Activated effector memory CD4-positive, alpha-beta T cell treated with Interleukin-2 at 50 U/mL for 16 hours (primary cell): ENCODE measurements around the gene PPP1R1B.

Experiments
- DNase-seq: peaks from one replicate; pipeline ENCODE4 v3.0.0-alpha.2; 2020

Gene PPP1R1B

DNA sequence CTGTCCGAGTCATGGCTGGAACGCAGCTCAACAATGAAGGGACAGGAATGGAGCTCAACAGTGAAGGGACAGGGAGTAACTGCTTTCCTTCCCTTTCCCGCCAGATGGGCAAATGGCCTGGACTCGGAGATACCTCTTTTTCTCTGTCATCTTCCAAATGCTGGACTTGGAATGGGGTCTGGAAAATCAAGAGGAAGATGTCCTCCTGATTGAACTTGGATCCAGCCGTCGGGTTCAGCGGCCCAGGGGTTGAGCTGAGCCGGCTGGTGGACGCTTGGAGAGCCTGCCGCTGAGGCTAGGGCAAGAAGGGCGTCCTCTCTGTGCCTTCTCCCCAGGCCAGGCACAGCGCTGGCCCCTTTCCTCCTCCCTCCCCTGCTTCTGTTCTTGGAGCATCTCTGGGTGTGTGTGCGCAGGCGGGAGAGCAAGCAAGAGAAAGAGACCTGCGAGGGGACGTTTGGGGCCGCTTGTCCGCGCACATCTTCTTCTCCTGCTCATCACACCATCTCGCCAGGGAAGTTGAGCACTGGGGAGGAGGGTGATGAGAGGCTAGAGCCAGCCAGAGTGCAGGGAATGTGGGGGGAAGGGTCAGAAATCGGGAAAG lies 25.7 kb upstream of the PPP1R1B start:
- no peak for DNase-seq

- DNase-seq = no peak
Measured at GRCh38 chr17:39601758-39602532, 24.8 kb upstream of the PPP1R1B start.

DNA sequence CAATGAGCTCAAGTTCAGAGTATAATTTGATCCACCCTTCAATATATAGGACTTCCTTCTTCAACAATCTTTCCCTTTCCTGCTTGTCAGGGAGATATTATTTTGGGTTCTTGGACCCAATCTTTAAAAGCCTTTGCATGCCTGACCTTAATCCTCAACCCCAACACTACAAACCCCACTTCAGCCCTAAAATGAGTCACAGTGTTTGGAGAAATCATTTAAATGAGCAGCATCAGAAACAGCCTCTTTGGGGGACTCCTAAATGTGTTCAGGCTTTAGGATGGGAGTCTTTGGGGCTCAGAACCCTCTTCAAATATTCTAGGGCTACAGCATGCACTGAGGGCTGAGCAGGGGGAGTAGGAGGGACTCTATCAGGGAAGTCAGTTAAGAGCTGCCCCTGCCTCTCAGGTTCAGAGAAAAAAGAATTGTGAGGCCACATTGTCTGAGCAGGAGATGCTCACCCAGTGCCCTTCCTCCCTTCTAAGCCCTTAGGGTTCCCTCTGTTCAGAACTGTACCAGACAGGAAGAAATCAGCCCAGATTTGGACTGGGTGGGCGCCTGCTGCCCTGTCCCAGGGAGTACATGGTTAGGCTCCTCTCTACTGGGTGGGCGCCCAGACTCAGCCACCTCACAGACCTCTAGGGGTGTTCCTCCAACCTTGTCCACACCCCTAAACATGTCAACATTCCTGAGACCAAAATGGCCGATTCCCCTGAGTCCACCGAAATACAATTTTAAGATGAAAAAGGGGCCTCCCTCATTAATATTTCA lies 24.0 kb upstream of the PPP1R1B start:
- DNase-seq = no peak

DNA sequence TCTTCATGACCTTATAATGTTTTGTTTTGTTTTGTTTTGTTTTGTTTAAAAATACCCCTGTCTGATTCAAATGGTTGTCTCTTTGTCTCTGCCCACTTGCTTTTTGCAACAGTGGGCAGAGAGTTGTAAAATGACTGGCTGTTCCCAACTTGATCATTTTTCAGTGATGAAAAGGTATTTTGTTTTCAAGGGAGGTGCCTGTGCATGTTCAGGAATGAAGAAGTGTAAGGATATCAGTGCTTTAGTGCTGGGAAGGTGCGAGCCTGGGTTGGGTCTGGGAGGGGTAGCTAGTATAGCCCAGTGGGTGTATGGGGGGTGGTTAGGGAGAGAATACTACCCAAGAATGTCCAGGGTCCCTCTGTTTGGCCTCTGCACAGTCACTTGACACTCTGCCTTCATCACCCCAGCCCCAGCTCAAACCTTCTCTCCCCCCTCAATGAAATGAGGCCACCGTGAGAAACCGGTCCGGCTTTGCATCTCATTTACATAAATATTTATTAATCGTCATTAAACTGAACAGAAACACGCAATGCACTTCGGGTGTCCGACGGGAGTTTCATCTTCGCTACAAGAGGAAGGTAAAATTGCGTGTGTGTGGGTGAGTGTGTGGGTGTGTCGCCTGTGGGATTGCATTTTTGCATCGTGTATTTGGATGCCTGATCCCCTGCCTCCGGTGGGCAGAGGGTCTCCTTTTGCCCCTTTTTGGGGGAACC lies 23.3 kb upstream of the PPP1R1B start:
- no peak for DNase-seq

DNA sequence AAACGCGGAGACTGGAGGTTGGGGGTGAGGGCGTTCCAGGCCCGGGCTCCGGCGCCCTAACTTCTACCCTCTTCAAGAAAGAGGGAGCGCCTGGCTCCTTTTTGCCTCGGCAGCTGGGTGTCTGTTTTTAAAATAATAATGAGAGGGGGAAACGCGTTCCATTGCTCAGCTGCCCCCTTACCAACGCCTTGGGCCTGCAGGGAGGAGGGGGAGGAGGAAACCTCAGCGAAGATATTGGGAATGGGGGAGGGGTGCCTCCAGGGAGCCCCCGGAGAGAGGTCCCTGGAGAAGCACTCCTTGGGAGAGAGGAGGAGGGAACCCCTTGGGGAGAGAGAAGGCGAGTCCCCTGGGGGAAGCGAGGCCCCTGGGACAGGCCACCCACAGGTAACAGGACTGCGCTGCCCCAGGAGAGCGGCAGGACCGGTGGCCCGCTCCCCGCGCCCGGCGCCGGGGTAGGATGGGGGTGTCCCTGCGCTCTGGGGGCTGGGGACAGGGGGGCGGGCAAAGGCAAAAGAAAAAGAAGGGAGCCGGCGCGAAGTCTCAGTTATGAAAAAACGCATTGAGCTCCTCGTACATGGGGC lies 21.8 kb upstream of the PPP1R1B start:
- DNase-seq = no peak

DNA sequence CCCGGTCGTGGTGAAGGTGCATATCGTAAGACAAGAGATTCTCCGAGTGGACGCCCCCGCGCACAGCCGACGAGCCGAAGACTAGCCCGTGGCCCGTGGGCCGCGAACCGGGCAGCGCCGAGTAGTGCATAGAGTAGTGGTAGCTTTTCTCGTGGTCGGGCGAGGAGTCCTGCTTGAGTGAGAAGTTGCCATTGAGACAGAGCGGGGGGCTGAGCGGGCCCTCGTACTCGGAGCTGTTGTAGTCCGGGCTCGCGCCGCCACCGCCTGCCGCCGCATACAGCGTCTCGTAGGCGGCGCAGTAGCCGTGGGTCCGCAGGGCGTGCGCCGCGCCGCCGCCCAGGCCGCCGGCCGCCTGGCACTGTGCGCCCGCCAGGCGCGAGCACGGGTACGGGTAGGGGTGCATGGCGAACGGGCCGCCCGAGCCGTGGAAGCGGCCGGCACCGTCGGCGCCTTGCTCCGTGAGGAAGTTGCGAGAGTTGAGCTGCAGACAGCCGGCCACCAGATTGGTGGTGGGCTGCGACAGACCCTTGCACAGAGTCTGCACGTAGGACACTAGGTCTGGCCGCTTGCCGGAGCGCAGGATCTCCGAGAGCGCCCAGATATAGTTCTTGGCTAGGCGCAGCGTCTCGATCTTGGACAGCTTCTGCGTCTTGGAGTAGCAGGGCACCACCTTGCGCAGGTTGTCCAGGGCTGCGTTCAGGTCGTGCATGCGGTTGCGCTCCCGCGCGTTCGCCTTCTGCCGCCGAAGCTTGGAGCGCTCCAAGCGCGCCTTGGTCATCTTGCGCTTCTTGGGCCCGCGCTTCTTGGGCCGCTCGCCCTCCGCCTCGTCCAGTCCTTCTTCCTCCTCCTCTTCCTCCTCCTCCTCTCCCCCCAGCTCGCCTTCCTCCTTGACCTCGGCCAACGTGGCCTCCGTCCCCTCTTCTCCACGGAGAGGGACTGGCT lies 21.0 kb upstream of the PPP1R1B start:
- DNase-seq = no peak

GRCh38 chr17:39606434-39607056 lies 20.2 kb upstream of the PPP1R1B start:
- no peak for DNase-seq

DNA sequence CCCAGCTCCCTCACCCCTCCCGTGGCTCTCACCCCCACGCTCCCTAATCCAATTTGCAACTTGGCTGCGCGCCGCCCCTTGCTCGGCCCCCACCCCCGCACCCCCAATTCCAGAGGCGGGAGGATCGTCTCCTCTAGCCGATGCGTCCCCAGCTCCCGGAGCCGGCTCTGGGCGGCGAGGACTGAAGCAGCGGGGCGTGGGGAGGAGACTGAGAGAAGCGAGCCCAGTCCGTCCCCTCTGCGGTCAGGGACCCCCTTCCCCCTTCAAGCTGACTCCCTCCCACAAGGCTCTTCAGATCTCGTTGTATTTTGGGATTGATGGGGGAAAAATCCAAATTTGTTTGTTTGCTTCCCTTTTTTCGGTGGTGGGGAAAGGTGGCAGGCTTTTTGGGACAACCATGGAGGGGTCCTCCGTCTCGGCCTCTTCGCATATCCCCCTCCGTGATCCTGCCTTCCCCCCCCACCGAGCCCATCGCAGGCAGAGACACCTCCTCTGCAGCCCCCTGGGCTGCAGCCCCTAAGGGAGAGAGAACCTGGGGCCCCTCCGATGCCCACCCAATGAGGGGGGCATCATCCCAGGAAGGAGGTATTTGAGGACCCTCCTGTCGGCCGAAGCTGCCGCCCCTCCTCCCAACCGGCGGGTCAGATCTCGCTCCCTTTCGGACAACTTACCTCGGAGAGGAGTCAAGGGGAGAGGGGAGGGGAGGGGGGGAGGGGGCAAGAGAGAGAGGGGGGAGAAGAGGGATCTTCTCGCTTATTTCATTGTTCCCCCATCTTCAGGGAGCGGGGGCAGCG lies 19.5 kb upstream of the PPP1R1B start:
- no peak for DNase-seq

DNA sequence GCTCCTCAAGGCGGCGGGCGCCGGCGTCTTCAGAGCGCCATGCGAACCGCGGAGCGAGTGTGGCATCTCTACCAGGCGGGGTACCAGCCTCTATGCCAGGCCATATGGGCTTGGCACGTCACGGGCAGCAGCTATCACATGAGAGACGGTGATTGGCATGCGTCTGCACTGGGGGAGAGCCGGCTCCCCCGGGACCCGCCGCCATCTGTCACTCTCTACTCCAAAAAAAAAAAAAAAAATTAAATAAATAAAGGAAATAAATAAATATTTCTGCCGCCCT lies 19.0 kb upstream of the PPP1R1B start, which contains the start of gene NEUROD2:
NEUROD2 (minus strand) TSS at position 70 of the 280 bp plus-strand sequence. CDS start 1,321 bp downstream, outside the sequence.
- no peak for DNase-seq

- DNase-seq = no peak
Measured at GRCh38 chr17:39608142-39608981, 18.4 kb upstream of the PPP1R1B start.

DNA sequence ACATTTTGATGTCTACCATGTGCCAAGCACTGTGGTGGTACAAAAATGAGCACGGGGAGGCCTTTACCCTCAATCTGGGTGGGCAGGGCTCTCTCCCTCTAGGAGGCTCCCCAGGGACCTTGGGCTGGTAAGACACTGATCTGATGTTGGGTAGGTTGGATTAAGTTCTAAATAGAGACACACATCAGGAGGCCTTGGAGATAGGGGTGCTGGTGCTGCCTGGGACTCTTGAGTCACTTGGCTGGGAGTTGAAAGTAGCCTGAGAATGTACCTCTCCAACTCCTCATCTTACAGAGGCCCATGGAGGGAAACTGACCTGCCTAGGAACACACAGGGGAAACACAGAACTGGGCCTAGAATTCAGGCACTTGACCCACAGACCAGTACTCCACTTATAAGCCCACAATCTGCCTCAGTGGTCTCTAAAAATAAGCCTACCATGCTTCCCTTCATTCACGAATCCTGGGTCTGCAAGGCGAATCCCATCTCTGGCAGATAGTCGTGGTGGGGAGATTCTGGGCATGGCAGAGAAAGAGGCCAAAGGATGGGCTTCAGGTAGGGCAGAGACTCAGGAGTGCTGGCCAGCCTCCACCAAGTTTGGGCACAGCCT lies 17.2 kb upstream of the PPP1R1B start:
- DNase-seq = no peak

DNA sequence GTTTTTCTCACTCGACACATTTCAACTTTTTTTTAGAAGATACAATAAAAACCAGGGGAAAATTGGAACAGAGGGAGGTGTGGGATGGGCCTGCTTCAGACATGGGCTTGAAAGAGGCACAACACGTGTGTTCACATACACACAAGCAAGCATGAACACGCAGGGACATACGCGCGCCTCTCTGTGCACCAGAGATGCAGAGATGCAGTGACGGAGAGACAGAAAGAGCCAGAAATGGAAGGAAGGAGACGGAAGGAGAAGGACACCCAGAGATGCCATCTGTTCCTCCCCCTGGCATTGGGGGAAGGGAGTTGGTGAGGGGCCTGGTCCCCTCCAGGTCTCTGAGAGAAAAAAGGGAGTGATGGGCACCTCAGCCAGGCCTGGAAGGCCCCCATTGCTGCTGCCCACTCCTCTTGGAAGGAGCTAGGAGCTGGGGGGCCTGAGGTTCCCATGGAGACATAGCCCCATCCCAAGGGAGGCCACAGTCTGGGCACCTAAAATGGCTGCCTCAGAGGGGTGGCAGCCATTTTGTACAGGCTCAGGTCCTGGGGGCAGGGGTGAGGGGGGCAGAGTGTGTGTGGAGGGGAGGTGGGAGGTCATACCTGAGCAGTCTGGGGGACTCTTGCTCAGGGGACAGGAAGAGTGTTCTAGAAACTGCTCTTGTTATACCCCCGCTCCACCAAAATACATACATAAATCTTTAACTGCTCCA lies 15.2 kb upstream of the PPP1R1B start:
- no peak for DNase-seq

- no peak for DNase-seq
Measured at GRCh38 chr17:39612291-39612894, 14.4 kb upstream of the PPP1R1B start.

DNA sequence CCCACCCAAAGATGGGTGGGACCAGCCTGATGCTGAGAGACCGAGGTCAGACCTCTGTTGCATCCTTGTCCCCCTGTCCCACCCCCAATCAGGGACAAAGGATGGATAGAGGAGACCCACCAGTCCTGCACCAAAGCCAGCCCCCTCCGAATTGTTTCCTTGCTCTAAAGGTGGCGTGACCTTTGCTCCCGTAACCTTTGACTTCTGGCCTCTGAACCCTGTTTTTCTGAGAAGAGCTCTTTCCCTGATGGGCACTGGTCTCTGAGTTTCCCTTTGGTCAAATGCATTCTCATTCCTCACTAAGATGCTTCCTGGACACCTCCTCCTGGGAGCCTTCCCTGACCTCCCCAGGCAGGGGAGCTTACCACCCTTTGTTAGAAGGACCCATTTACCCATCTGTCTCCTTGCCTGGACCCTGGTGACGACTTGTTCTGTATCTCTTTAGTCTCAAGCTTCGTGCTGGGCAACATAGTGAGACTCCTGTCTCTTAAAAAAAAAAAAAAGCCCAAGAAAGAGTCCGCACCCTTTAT lies 13.8 kb upstream of the PPP1R1B start:
- no peak for DNase-seq

DNA sequence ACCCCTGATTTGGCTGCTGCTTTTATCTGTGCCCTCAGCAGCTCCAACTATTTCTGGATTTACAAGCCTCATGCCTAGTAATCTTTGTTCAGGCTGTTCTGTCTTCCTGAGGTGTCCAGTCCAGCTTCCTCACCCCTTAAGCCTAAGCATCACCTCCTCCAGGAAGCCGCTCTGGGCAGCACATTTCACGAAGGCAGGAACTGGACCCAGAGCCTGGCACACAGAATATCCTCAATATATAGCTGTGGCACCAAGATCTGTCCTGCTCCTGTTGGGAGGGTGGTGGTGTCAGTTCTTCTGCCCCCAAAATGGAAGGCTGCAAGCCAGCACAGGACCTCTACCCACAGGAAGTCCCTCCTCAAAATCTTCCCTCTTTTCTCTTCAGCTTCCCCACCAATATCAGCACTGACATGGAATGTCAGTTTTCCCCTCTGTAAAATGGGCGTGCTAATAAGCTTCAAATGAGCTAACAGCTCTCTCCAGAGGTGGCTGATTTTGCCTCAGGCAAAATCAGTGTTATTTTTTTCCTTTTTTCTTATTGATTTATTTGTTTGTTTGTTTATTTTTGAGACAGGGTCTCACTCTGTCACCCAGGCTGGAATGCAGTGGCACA lies 12.1 kb upstream of the PPP1R1B start:
- no peak for DNase-seq

DNA sequence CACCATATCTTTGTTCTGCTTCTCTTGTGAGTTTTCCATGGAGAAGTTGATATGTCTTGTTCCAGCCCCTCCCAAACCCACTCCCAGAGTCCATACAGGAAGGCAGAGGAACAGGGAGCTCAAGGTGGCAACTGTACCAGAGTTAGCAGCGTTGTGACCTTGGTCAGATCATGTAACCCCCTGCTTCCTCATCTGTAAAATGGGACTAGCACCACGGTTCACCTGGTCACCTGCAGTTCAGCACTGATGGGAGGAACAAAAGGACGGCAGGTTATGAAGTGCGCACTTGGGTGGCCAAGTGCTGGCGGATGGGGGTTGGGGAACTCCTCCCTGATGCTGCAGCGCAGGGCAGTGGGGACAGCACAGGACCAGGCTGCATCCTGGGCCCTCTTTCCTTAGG lies 11.3 kb upstream of the PPP1R1B start:
- DNase-seq = no peak

- no peak for DNase-seq
Measured at GRCh38 chr17:39617100-39617445, 9.7 kb upstream of the PPP1R1B start.
